CD14-positive monocyte (primary cell): Measurements from ENCODE around the gene BBS9. TPM values are rescaled to one million over a fixed set of nuclear protein-coding genes. Genes with fewer than 3 reads are reported as not detected.

Source experiments
- DNase-seq, 3 donors: peaks; one replicate each; pipeline ENCODE4 v3.0.0-alpha.2; 2011 to 2022
- H2AFZ ChIP-seq: 2 replicates; pipeline ENCODE4 v1.6.0; 2012; ENCODE audit warnings: mild to moderate bottlenecking, low read depth, low read length, inconsistent platforms; ENCODE audit not compliant: insufficient read depth, poor library complexity, severe bottlenecking
- H3K27ac ChIP-seq, 2 donors: 1 replicate in 1 of 2; 2 replicates in 1 of 2; pipeline ENCODE4 v1.5.1; 2012 to 2013; ENCODE audit warnings: low read length in 2 of 2, control low read depth in 1 of 2, inconsistent platforms in 1 of 2, low read depth in 1 of 2, mild to moderate bottlenecking in 1 of 2
- H3K27me3 ChIP-seq, 2 donors: one replicate each; pipeline versions ENCODE4 v1.6.0 to v1.6.1; 2011 to 2013; ENCODE audit warnings: low read length in 2 of 2; ENCODE audit not compliant: control insufficient read depth in 2 of 2, insufficient read depth in 2 of 2
- H3K36me3 ChIP-seq, 2 donors: replicated peaks in 1 of 2; 1 replicate in 1 of 2; 2 replicates in 1 of 2; pipeline versions ENCODE4 v1.5.1 to v1.6.1; 2012 to 2013; ENCODE audit warnings: low read length in 2 of 2, control low read depth in 1 of 2, inconsistent platforms in 1 of 2, mild to moderate bottlenecking in 1 of 2; ENCODE audit not compliant: insufficient read depth in 2 of 2, control insufficient read depth in 1 of 2
- H3K4me1 ChIP-seq, 2 donors: 1 replicate in 1 of 2; 2 replicates in 1 of 2; pipeline versions ENCODE4 v1.5.1 to v1.6.1; 2012 to 2013; ENCODE audit warnings: low read length in 2 of 2, control low read depth in 1 of 2, inconsistent platforms in 1 of 2, mild to moderate bottlenecking in 1 of 2, moderate library complexity in 1 of 2; ENCODE audit not compliant: insufficient read depth in 2 of 2, control insufficient read depth in 1 of 2
- H3K4me2 ChIP-seq: replicated peaks from 2 replicates; pipeline ENCODE3; 2012; ENCODE audit warnings: low read length, moderate library complexity, mild to moderate bottlenecking; ENCODE audit not compliant: poor library complexity, severe bottlenecking; ENCODE audit errors: extremely low read depth
- H3K4me3 ChIP-seq, 3 experiments: fragments of 200-600 bp in 1 of 3; sonication (generic) in 1 of 3; replicated peaks in 1 of 3; 1 replicate in 2 of 3; 2 replicates in 1 of 3; pipeline ENCODE4 v1.5.1; 2011 to 2013; ENCODE audit warnings: low read length in 3 of 3, mild to moderate bottlenecking in 3 of 3, control low read depth in 2 of 3, low read depth in 2 of 3, inconsistent platforms in 1 of 3, moderate library complexity in 1 of 3
- H3K79me2 ChIP-seq: 2 replicates; pipeline ENCODE4 v1.6.0; 2012; ENCODE audit warnings: mild to moderate bottlenecking, control low read depth, inconsistent platforms, low read length, moderate library complexity; ENCODE audit not compliant: insufficient read depth
- H3K9ac ChIP-seq: 2 replicates; pipeline ENCODE4 v1.6.0; 2017; ENCODE audit warnings: low read length, mild to moderate bottlenecking; ENCODE audit not compliant: insufficient read depth, poor library complexity, severe bottlenecking
- H3K9me3 ChIP-seq, 2 donors: replicated peaks in 1 of 2; 1 replicate in 1 of 2; 2 replicates in 1 of 2; pipeline versions ENCODE4 v1.5.1 to v1.6.1; 2012 to 2013; ENCODE audit warnings: low read length in 2 of 2, control low read depth in 1 of 2; ENCODE audit not compliant: control insufficient read depth in 1 of 2, insufficient read depth in 1 of 2
- H4K20me1 ChIP-seq: 2 replicates; pipeline ENCODE4 v1.6.0; 2012; ENCODE audit warnings: mild to moderate bottlenecking, low read length, control low read depth, moderate library complexity; ENCODE audit not compliant: insufficient read depth
- H3K27ac Mint-ChIP-seq, 7 donors: one replicate each; pipeline ENCODE4 v1.8.0; 2020; ENCODE audit warnings: mild to moderate bottlenecking in 7 of 7, mixed read lengths in 7 of 7, moderate library complexity in 6 of 7, inconsistent platforms in 2 of 7
- H3K27me3 Mint-ChIP-seq, 3 donors: one replicate each; pipeline ENCODE4 v1.8.0; 2021 to 2022; ENCODE audit warnings: low read depth in 3 of 3, mild to moderate bottlenecking in 3 of 3, mixed read lengths in 3 of 3, moderate library complexity in 3 of 3, inconsistent platforms in 1 of 3
- H3K36me3 Mint-ChIP-seq, 2 donors: one replicate each; pipeline ENCODE4 v1.8.0; 2020; ENCODE audit warnings: mixed read lengths in 2 of 2, inconsistent platforms in 1 of 2, mild to moderate bottlenecking in 1 of 2
- H3K4me1 Mint-ChIP-seq: one replicate; pipeline ENCODE4 v1.8.0; 2020; ENCODE audit warnings: mild to moderate bottlenecking, mixed read lengths
- H3K4me3 Mint-ChIP-seq, 2 donors: one replicate each; pipeline ENCODE4 v1.8.0; 2020; ENCODE audit warnings: mild to moderate bottlenecking in 2 of 2, mixed read lengths in 2 of 2, moderate library complexity in 1 of 2
- H3K9me3 Mint-ChIP-seq, 7 donors: one replicate each; pipeline ENCODE4 v1.8.0; 2020 to 2022; ENCODE audit warnings: mixed read lengths in 7 of 7, mild to moderate bottlenecking in 6 of 7, moderate library complexity in 6 of 7, inconsistent platforms in 2 of 7
- CTCF ChIP-seq: fragments of 200-600 bp; IDR thresholded peaks from one replicate; pipeline ENCODE4 v1.8.0; 2022; ENCODE audit warnings: antibody characterized with exemption, mild to moderate bottlenecking
- WGBS: methylation state at CpG from one replicate; pipeline ENCODE4 v1.1.5; 2013; ENCODE audit warnings: missing lambda C conversion rate; ENCODE audit not compliant: insufficient coverage; 5-methylcytosine and 5-hydroxymethylcytosine counted together
- intact Hi-C, 2 donors: fragments of 100-400 bp; cut with micrococcal nuclease; formaldehyde crosslinking; loops; one replicate each; pipeline versions ENCODE4 v1.15.0 to v1.15.1; 2023
- polyA plus RNA-seq, 3 donors: library from polyadenylated mRNA; depleted of rRNA in 1 of 3; unstranded in 2 of 3; stranded (reverse) in 1 of 3; fragments of 300-500 nt in 2 of 3; fragments of >200 nt in 1 of 3; fragmentation: Illumina TruSeq in 2 of 3; gene quantifications; 1 replicate in 2 of 3; 2 replicates in 1 of 3; pipeline ENCODE4 v1.2.3, GENCODE V29; 2012 to 2021

Gene BBS9
- polyA plus RNA-seq, 3 donors: 4.9 to 7.5 (median 6.8) TPM

GRCh38 chr7:33157781-33158180, 28.4 kb downstream of the BBS9 start:
- H3K27ac Mint-ChIP-seq: no peak overlapping the region

GRCh38 chr7:33177876-33178275, 48.5 kb downstream of the BBS9 start:
- no peak overlapping the region for H3K9ac ChIP-seq
- peaks cover 8 to 12% of the 10 kb centered on the region in 2 donors for H3K9me3 ChIP-seq
- Mint-ChIP-seq H3K4me3 (no peak overlapping the region), H3K27ac (no peak overlapping the region), H3K9me3 (peaks cover 7 to 20% (median 18%) of the 10 kb centered on the region in 7 donors), H3K36me3 (peaks cover 4 to 9% of the 10 kb centered on the region in 2 donors), H3K4me1 (no peaks in the 10 kb centered on the region), H3K27me3 (no peaks in the 10 kb centered on the region)
- no peak overlapping the region for H2AFZ ChIP-seq
- H3K79me2 ChIP-seq: no peaks in the 10 kb centered on the region
- DNase-seq: no peak
- H3K36me3 ChIP-seq: no peaks in the 10 kb centered on the region
- no peaks in the 10 kb centered on the region for H4K20me1 ChIP-seq
- H3K4me3 ChIP-seq: no peak overlapping the region
- intact Hi-C loops: no loop called here
- no peaks in the 10 kb centered on the region for H3K4me1 ChIP-seq
- H3K27ac ChIP-seq: no peak overlapping the region
- TF ChIP-seq CTCF: no peak
- no CpG with 5 or more reads among the region's 2 CpGs for WGBS
- no peak overlapping the region for H3K4me2 ChIP-seq
- H3K27me3 ChIP-seq: no peaks in the 10 kb centered on the region

More at GRCh38 chr7:33157781-33158180, 28.4 kb downstream of the BBS9 start:
- H3K36me3 Mint-ChIP-seq: peaks cover 3 to 6% of the 10 kb centered on the region in 2 donors
- peaks cover 0 to 3% of the 10 kb centered on the region in 2 donors for H3K9me3 ChIP-seq
- H3K27me3 Mint-ChIP-seq: no peaks in the 10 kb centered on the region
- H3K4me3 Mint-ChIP-seq: no peak overlapping the region
- no peaks in the 10 kb centered on the region for H3K27me3 ChIP-seq
- no peaks in the 10 kb centered on the region for H4K20me1 ChIP-seq
- intact Hi-C loops: no loop called here
- no peak for DNase-seq
- WGBS: no CpG with 5 or more reads among the region's 2 CpGs
- no peaks in the 10 kb centered on the region for H3K36me3 ChIP-seq
- peaks cover 0 to 5% (median 2%) of the 10 kb centered on the region in 7 donors for H3K9me3 Mint-ChIP-seq
- no peak overlapping the region for H3K9ac ChIP-seq
- H3K4me3 ChIP-seq: no peak overlapping the region
- H3K4me1 Mint-ChIP-seq: no peaks in the 10 kb centered on the region
- H3K4me2 ChIP-seq: no peak overlapping the region
- H3K4me1 ChIP-seq: no peaks in the 10 kb centered on the region
- H3K27ac ChIP-seq: no peak overlapping the region
- H3K79me2 ChIP-seq: no peaks in the 10 kb centered on the region
- TF ChIP-seq CTCF: no peak
- no peak overlapping the region for H2AFZ ChIP-seq
